Activated CD4-positive, alpha-beta T cell treated with anti-CD3 and anti-CD28 coated beads, Interleukin-2, amount 50 U/mL, for 4 hours (primary cell): Measurements from ENCODE around the gene SNX10.

Source experiments
- DNase-seq, 2 experiments: peaks; one replicate each; pipeline ENCODE4 v3.0.0-alpha.2; 2020

SNX10 gene

GRCh38 chr7:26298472-26299058 is 6.9 kb downstream of the SNX10 start:
- no peak for DNase-seq

- no peak for DNase-seq
Observed at GRCh38 chr7:26305090-26305868, 13.6 kb downstream of the SNX10 start.

DNA sequence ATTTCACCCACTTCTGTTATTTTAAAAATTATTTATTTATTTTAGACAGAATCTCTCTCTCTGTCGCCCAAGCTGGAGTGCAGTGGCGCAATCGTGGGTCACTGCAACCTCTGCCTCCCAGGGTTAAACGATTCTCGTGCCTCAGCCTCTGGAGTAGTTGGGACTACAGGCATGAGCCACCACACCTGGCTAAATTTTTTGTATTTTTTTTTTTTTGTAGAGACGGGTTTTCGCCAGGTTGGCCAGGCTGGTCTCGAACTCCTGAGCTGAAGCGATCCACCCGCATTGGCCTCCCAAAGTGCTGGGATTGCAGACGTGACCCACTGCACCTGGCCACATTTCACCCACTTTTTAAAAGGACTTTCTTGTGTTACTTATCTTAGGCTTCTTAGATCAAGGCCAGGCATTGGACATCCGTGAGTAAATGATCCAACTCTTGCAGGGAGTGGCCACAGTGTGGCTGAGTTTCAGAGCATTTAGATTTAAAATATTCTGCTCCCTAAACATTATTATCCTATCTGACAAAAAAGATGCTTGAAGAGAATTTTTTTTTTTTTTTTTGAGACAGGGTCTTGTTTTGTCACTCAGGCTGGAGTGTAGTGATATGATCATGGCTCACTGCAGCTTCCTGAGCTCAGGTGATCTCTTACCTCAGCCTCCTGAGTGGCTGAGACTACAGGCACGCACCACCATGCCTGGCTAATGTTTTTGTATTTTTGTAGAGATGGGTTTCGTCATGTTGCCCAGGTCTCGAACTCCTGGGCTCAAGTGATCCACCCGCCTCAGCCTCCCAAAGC is 14.4 kb downstream of the SNX10 start:
- DNase-seq = no peak

GRCh38 chr7:26306790-26307189 is 15.1 kb downstream of the SNX10 start:
- no peak for DNase-seq

- DNase-seq = no peak
Observed at GRCh38 chr7:26307226-26307625, 15.6 kb downstream of the SNX10 start.

GRCh38 chr7:26307791-26308190 is 16.1 kb downstream of the SNX10 start:
- no peak for DNase-seq

DNA sequence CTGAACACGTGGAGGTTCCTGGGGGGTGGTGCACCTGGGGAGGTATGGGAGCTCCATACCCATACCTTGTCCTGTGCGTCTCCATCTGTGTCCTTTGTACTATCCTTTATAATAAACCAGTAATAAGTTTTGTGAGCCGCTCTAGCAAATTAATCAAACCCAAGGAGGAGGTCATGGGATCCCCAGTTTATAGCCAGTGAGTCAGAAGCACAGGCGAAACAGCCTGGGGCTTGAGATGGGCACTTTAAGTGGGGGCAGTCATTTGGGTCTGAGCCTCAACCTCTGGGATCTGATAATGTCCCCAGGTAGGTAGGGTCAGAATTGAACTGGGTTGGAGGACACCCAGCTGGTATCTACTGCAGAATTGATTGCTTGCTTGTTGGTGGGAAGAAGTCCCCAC is 16.9 kb downstream of the SNX10 start:
- no peak for DNase-seq

DNA sequence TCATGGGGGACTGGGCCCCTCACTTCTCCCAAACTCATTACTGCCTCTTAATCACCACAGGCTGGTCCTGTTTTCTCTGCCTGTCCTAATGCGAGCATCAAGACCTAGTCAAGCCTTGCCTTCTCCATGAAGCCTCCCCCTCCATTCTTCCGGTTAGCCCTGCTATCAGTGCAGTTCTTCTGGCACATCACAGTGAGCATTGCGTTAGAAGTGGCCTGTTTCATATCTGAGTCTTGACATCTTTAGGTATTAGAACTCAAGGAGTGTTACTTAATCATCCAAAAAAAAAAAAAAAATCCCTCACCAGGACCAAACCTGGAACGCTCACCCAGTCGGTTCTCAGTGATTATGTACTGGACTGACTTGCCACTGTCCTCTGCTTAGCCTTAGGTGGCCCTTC is 17.4 kb downstream of the SNX10 start:
- DNase-seq = no peak

DNA sequence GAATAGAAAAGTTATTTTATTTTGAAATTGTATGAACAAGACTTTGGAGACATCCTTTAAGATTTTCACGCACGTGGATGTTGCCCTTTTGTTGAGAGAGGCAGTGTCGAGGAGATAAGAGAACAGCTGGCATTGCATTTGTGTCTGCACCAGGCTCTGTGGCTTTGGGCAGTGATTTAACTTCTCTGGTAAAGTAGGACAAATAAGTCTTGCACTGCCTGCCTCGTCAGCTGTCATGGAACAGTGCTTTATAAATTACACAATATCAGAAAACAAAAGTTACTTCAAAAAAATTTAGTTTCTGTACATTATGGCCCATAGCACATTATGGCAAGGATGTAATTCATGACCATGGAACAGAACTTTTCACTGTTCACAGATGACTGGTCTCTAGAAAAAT is 20.1 kb downstream of the SNX10 start:
- no peak for DNase-seq

- DNase-seq = no peak
Observed at GRCh38 chr7:26317211-26317610, 25.5 kb downstream of the SNX10 start.

GRCh38 chr7:26318921-26319320 is 27.3 kb downstream of the SNX10 start:
- no peak for DNase-seq

GRCh38 chr7:26319636-26320035 is 28.0 kb downstream of the SNX10 start:
- DNase-seq = no peak

GRCh38 chr7:26320878-26321277 is 29.2 kb downstream of the SNX10 start:
- no peak for DNase-seq

GRCh38 chr7:26321435-26321834 is 29.8 kb downstream of the SNX10 start:
- no peak for DNase-seq

- no peak for DNase-seq
Observed at GRCh38 chr7:26326211-26326610, 34.5 kb downstream of the SNX10 start.

GRCh38 chr7:26328498-26329390 is 37.1 kb downstream of the SNX10 start:
- DNase-seq = no peak

GRCh38 chr7:26329520-26330255 is 38.0 kb downstream of the SNX10 start:
- DNase-seq = no peak

GRCh38 chr7:26331113-26331512 is 39.5 kb downstream of the SNX10 start:
- no peak for DNase-seq

- no peak for DNase-seq
Observed at GRCh38 chr7:26331789-26332188, 40.1 kb downstream of the SNX10 start.

DNA sequence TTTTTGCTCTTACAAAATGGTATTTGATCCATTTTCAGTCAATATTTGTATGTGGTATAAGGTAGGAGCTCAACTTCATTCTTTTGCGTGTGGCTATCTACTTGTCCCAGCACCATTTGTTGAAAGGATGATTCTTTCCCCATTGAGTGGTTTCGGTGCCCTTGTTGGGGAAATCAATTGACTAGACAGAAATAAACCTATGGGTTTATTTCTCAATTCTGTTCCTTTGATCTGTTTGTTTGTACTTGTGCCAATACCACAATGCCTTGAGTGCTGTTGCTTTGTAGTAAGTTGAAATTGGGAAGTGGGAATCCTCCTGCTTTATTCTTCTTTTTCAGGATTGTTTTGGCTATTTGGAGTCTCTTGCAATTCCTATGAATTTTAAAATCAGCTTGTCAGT is 41.0 kb downstream of the SNX10 start:
- DNase-seq = no peak

GRCh38 chr7:26334166-26334859 is 42.7 kb downstream of the SNX10 start:
- DNase-seq = no peak
